Spleen (tissue), 7 donors: ENCODE data around the gene ATP2B2.

ENCODE experiments used
- POLR2A ChIP-seq, 3 donors: fragments of 450-650 bp; IDR thresholded peaks; one replicate each; pipeline ENCODE4 v1.5.1; 2017; ENCODE audit warnings: antibody characterized with exemption in 3 of 3, mild to moderate bottlenecking in 1 of 3
- TF ChIP-seq, protein P1 (sequence below), 11 experiments: fragments of 200-600 bp in 7 of 11; fragments of 450-650 bp in 4 of 11; sonication (generic) in 4 of 11; IDR thresholded peaks in 8 of 11; conservative IDR thresholded peaks in 3 of 11; 1 replicate in 7 of 11; 2 replicates in 4 of 11; pipeline versions ENCODE4 v1.4.0 to v1.8.0; 2016 to 2021; ENCODE audit warnings: antibody characterized with exemption in 11 of 11, inconsistent platforms in 4 of 11, mild to moderate bottlenecking in 1 of 11
- donor health status: DM: no; HTN: no; CAD: no; lungs with moderate emphysema.
- donor health status: DM: no; HTN: no; CAD: no.
- donor health status: DM: no; HTN: no; CAD: no.

GRCh38 chr3:10327592-10327991 is 177.8 kb downstream of the ATP2B2 start:
- TF ChIP-seq, protein P1, sequence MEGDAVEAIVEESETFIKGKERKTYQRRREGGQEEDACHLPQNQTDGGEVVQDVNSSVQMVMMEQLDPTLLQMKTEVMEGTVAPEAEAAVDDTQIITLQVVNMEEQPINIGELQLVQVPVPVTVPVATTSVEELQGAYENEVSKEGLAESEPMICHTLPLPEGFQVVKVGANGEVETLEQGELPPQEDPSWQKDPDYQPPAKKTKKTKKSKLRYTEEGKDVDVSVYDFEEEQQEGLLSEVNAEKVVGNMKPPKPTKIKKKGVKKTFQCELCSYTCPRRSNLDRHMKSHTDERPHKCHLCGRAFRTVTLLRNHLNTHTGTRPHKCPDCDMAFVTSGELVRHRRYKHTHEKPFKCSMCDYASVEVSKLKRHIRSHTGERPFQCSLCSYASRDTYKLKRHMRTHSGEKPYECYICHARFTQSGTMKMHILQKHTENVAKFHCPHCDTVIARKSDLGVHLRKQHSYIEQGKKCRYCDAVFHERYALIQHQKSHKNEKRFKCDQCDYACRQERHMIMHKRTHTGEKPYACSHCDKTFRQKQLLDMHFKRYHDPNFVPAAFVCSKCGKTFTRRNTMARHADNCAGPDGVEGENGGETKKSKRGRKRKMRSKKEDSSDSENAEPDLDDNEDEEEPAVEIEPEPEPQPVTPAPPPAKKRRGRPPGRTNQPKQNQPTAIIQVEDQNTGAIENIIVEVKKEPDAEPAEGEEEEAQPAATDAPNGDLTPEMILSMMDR (IDR thresholded peaks at IDR 0.05 in 8 of 11, conservative IDR thresholded peaks at IDR 0.05 in 3 of 11): no peak
- no peak for TF ChIP-seq POLR2A (IDR thresholded peaks at IDR 0.05)
